ENCODE data around the gene RPS6KL1. TPM values are rescaled to one million over a fixed set of nuclear protein-coding genes. Genes with fewer than 3 reads are reported as not detected.
"Not testable (repeated sequence)": the region's sequence is repeated elsewhere in the genome, so short reads cannot be mapped to it uniquely, and the experiment has no call there.

RPS6KL1 gene
- polyA plus RNA-seq, 3 donors from 2014 or later = 0.34 to 1.3 TPM; not detected in 1

DNA sequence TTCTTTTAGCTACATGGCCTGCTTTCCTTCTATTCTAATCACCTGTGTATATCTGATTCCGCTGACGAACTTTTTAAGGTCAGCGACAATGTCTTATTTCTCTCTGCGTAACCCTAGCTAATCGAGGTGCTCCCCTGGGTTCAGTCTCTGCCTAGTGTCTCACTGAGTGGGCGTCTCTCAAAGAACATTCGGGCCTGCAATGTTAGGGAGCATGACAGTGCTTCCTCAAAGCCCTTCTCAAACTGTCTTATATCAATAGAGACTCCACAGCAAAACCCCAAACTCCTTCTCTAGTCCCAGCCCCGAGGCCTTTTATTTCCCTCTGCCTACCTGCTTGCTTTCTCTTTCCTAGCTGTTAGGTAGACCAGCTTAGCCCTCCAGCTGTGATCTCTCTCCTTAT lies 13.7 kb upstream of the RPS6KL1 start:
- Mint-ChIP-seq H3K4me1 (peaks cover 21 to 29% of the 10 kb centered on the region in 2 donors), H3K27ac (peak overlapping the region in 1 of 6 donors; percentile 1), H3K27me3 (ENCODE audit: low read depth in 3 of 3) (peaks cover 0 to 13% (median 2%) of the 10 kb centered on the region in 3 donors), H3K36me3 (peaks cover 0 to 2% (median 0%) of the 10 kb centered on the region in 3 donors), H3K4me3 (no peak overlapping the region), H3K9me3 (no peaks in the 10 kb centered on the region)
- no peak for DNase-seq

DNA sequence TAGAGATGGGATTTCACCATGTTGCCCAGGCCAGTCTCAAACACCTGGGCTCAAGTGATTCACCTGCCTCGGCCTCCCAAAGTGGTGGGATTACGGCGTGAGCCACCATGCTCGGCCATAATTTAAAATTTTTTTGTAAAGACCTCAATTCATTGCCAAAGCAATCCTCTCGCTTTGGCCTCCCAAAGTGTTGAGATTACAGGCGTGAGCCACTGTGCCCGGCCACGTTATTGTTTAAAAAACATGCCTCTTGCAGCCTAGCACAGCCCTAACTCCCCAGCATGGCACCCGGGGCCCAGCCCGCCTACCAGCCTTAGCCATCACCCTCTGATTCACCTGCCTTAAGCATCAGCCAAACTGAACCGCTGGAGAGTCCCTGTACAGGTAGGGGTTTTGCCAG lies 13.1 kb upstream of the RPS6KL1 start:
- H3K9me3 Mint-ChIP-seq = no peaks in the 10 kb centered on the region
- H3K4me1 Mint-ChIP-seq = peaks cover 15 to 23% of the 10 kb centered on the region in 2 donors
- H3K36me3 Mint-ChIP-seq = peaks cover 0 to 2% (median 0%) of the 10 kb centered on the region in 3 donors
- peaks cover 0 to 13% (median 2%) of the 10 kb centered on the region in 3 donors for H3K27me3 Mint-ChIP-seq (ENCODE audit: low read depth in 3 of 3)
- H3K27ac Mint-ChIP-seq = no peak overlapping the region
- H3K4me3 Mint-ChIP-seq = no peak overlapping the region
- DNase-seq = no peak

- no peak overlapping the region for H3K27ac Mint-ChIP-seq
- H3K27me3 Mint-ChIP-seq (ENCODE audit: low read depth in 3 of 3) = peaks cover 0 to 11% (median 2%) of the 10 kb centered on the region in 3 donors
- no peak overlapping the region for H3K4me3 Mint-ChIP-seq
- H3K4me1 Mint-ChIP-seq = peaks cover 8 to 15% of the 10 kb centered on the region in 2 donors
- H3K9me3 Mint-ChIP-seq = no peaks in the 10 kb centered on the region
- peaks cover 0 to 2% (median 0%) of the 10 kb centered on the region in 3 donors for H3K36me3 Mint-ChIP-seq
- no peak for DNase-seq
Observed at GRCh38 chr14:74935360-74935680, 12.3 kb upstream of the RPS6KL1 start.

DNA sequence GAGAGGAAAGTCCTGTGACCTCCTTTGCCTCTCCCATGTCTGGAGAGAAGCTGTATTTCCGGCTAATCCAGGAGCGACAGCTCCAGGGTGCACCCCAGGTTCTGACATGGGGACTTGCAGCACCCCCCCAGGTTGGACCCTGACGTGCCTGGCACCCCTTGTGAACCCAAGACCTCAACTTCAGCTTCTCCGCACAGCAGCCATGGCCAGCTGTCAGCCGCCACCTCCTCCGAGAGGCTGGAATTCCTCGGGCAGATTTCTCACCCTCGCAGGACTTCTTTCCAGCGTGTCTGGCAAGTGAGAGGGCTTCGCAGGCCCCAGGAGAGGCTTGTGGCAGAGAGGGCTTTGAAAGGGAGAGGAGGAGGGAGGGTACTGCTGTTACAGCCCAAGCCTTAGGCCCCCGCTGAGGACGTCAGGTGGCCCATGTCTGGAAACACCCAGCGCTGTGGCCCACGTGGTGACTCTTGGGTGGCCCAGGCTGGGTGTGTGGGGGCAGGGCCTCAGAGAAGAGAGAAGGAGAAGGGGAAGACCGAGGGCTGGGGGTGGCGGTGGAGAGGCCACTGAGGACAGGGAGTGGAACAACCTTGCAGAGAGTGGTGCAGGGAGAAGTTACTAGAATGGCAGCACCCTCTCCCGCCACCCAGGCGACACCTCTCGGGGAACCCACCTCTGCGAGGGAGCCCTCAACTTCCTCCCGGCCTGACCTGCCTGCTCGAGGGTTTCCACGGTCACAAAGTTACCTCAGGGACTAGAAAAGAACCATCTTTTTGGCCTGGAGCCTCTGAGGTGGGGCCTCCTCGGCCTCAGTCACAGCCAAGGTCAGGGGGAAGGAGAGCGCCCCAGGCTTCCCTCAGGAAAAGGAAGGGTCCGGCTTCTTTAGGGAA lies 11.7 kb upstream of the RPS6KL1 start:
- H3K9me3 Mint-ChIP-seq = no peaks in the 10 kb centered on the region
- H3K36me3 Mint-ChIP-seq = peaks cover 0 to 2% (median 0%) of the 10 kb centered on the region in 3 donors
- no peak overlapping the region for H3K27ac Mint-ChIP-seq
- H3K4me3 Mint-ChIP-seq = no peak overlapping the region
- DNase-seq = no peak
- H3K27me3 Mint-ChIP-seq (ENCODE audit: low read depth in 3 of 3) = peaks cover 0 to 10% (median 2%) of the 10 kb centered on the region in 3 donors
- peaks cover 3 to 9% of the 10 kb centered on the region in 2 donors for H3K4me1 Mint-ChIP-seq

- H3K36me3 Mint-ChIP-seq = peaks cover 0 to 2% (median 0%) of the 10 kb centered on the region in 3 donors
- H3K4me1 Mint-ChIP-seq = peaks cover 3 to 8% of the 10 kb centered on the region in 2 donors
- H3K4me3 Mint-ChIP-seq = no peak overlapping the region
- no peaks in the 10 kb centered on the region for H3K9me3 Mint-ChIP-seq
- H3K27ac Mint-ChIP-seq = no peak overlapping the region
- peaks cover 0 to 10% (median 2%) of the 10 kb centered on the region in 3 donors for H3K27me3 Mint-ChIP-seq (ENCODE audit: low read depth in 3 of 3)
- no peak for DNase-seq
Observed at GRCh38 chr14:74934041-74934440, 11.0 kb upstream of the RPS6KL1 start.

DNA sequence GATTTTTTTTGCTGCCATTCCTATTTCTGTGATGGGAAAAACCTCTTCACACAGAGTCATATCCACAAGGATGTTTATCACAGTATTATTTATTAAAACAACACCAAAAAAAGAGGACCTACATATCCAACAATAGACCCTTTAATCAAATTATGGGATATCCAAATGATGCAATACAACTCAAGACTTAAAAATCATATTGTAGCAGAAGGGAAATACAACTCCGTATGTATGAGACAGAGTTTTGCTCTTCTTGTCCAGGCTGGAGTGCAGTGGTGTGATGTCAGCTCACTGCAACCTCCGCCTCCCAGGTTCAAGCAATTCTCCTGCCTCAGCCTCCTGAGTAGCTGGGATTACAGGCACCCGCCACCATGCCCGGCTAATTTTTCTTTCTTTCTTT lies 9.9 kb upstream of the RPS6KL1 start:
- H3K27ac Mint-ChIP-seq; H3K27me3 Mint-ChIP-seq (ENCODE audit: low read depth in 3 of 3); H3K9me3 Mint-ChIP-seq; H3K4me1 Mint-ChIP-seq; H3K36me3 Mint-ChIP-seq; DNase-seq; H3K4me3 Mint-ChIP-seq: not testable (repeated sequence)

DNA sequence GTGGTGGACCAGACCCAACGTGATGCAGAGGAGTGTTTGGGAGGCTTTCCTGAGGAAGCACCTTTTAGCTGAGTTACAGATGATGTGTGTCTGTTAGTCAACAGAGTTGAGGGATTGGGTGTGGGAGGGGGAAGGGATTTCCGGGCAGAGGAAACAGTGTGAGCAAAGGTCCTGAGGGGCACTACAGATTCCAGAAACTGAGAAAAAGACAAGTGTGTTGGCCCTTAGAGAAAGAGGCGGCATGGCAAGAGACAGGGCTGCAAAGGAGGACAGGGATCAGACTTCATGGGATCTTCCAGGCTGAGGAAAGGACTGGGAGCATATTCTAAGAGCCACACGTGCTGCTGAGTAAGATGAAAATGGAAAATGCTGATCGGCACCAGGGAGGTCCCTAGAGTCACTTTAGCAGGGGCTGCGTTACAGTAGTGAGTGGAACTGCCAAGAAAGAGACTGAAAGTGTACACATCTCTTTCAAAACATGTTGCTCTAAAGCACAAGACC lies 9.4 kb upstream of the RPS6KL1 start:
- DNase-seq = no peak
- H3K9me3 Mint-ChIP-seq = no peaks in the 10 kb centered on the region
- peak overlapping the region in 2 of 6 donors; percentile 35 to 73 for H3K27ac Mint-ChIP-seq
- H3K4me3 Mint-ChIP-seq = no peak overlapping the region
- peaks cover 0 to 3% of the 10 kb centered on the region in 2 donors for H3K4me1 Mint-ChIP-seq
- peaks cover 0 to 2% (median 0%) of the 10 kb centered on the region in 3 donors for H3K36me3 Mint-ChIP-seq
- H3K27me3 Mint-ChIP-seq (ENCODE audit: low read depth in 3 of 3) = peaks cover 0 to 8% (median 3%) of the 10 kb centered on the region in 3 donors

- not testable (repeated sequence) for H3K36me3 Mint-ChIP-seq; DNase-seq; H3K4me1 Mint-ChIP-seq; H3K4me3 Mint-ChIP-seq; H3K27me3 Mint-ChIP-seq (ENCODE audit: low read depth in 3 of 3); H3K9me3 Mint-ChIP-seq
- peak overlapping the region in 1 of 6 donors; percentile 53 for H3K27ac Mint-ChIP-seq
Observed at GRCh38 chr14:74931744-74932143, 8.7 kb upstream of the RPS6KL1 start.

DNA sequence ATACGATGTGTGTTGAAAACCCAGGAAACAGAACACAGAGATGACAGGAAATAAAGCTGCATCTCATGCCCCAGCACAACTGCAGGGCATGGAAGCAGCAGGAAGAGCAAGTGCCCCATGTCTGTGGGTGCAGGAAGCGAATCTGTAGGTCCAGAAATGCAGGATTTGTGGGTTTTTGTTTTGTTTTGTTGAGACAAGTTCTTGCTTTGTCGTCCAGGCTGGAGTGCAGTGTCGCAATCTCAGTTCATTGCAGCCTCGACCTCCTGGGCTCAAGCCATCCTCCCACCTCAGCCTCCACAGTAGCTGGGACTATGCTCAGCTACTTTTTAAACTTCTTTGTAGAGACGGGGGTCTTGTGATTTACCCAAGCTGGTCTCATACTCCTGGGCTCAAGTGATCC lies 6.2 kb upstream of the RPS6KL1 start:
- H3K9me3 Mint-ChIP-seq = no peaks in the 10 kb centered on the region
- H3K36me3 Mint-ChIP-seq = peaks cover 0 to 2% (median 0%) of the 10 kb centered on the region in 3 donors
- H3K4me1 Mint-ChIP-seq = peaks cover 0 to 3% of the 10 kb centered on the region in 2 donors
- no peak overlapping the region for H3K27ac Mint-ChIP-seq
- DNase-seq = no peak
- peaks cover 4 to 14% (median 6%) of the 10 kb centered on the region in 3 donors for H3K27me3 Mint-ChIP-seq (ENCODE audit: low read depth in 3 of 3)
- no peak overlapping the region for H3K4me3 Mint-ChIP-seq

GRCh38 chr14:74927225-74927624 lies 4.2 kb upstream of the RPS6KL1 start:
- peaks cover 0 to 5% of the 10 kb centered on the region in 2 donors for H3K4me1 Mint-ChIP-seq
- H3K27ac Mint-ChIP-seq = no peak overlapping the region
- H3K9me3 Mint-ChIP-seq = no peaks in the 10 kb centered on the region
- H3K36me3 Mint-ChIP-seq = no peaks in the 10 kb centered on the region
- DNase-seq = no peak
- no peak overlapping the region for H3K4me3 Mint-ChIP-seq
- peaks cover 4 to 12% (median 11%) of the 10 kb centered on the region in 3 donors for H3K27me3 Mint-ChIP-seq (ENCODE audit: low read depth in 3 of 3)

- H3K9me3 Mint-ChIP-seq = peaks cover 0 to 3% (median 0%) of the 10 kb centered on the region in 6 donors
- no peak overlapping the region for H3K27ac Mint-ChIP-seq
- DNase-seq = no peak
- peaks cover 0 to 5% of the 10 kb centered on the region in 2 donors for H3K4me1 Mint-ChIP-seq
- H3K36me3 Mint-ChIP-seq = no peaks in the 10 kb centered on the region
- H3K27me3 Mint-ChIP-seq (ENCODE audit: low read depth in 3 of 3) = peaks cover 4 to 12% (median 11%) of the 10 kb centered on the region in 3 donors
- peak overlapping the region in 2 of 5 donors; percentile 26 to 64 for H3K4me3 Mint-ChIP-seq
Observed at GRCh38 chr14:74924061-74924460, 1.0 kb upstream of the RPS6KL1 start.

DNA sequence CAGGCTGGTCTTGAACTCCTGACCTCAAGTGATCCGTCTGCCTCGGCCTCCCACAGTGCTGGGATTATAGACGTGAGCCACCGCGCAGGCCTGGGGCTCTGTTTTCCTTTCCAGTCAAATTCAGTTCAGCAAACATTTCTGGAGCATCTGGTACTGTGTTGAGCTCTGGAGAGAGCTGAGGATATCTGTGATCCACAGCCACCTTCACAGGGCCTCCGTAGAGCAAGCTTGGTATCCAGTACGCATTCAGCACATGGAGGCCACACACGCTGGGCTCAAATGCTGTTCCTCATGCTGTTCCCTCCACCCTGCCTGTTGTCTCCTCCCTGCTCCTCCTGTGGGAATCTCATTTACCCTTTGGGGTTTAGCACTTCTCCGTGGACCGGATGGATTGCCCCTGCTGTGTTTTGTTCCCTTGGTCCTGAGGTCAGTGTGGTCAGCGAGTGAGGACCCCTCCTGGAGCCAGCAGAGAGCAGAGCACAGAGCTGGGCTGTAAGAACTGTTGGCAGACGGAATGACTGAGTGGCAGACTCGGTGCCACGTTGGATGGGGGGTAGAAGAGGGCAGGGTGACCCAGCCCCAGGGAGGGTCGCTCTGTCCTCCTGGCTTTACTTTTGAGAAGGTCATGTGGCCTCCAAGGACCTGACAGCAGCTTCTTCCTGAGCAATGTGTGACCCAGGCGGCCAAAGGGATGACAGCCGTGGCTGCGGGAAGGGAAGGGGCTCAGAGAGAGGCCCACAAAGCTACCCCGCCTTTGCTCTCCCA lies 891 bp downstream of the RPS6KL1 start:
- no peak overlapping the region for H3K27ac Mint-ChIP-seq
- peaks cover 0 to 3% (median 0%) of the 10 kb centered on the region in 6 donors for H3K9me3 Mint-ChIP-seq
- peak overlapping the region in 2 of 5 donors; percentile 20 to 57 for H3K4me3 Mint-ChIP-seq
- no peaks in the 10 kb centered on the region for H3K36me3 Mint-ChIP-seq
- no peak for DNase-seq
- H3K4me1 Mint-ChIP-seq = peaks cover 0 to 5% of the 10 kb centered on the region in 2 donors
- peaks cover 2 to 12% (median 11%) of the 10 kb centered on the region in 3 donors for H3K27me3 Mint-ChIP-seq (ENCODE audit: low read depth in 3 of 3)

DNA sequence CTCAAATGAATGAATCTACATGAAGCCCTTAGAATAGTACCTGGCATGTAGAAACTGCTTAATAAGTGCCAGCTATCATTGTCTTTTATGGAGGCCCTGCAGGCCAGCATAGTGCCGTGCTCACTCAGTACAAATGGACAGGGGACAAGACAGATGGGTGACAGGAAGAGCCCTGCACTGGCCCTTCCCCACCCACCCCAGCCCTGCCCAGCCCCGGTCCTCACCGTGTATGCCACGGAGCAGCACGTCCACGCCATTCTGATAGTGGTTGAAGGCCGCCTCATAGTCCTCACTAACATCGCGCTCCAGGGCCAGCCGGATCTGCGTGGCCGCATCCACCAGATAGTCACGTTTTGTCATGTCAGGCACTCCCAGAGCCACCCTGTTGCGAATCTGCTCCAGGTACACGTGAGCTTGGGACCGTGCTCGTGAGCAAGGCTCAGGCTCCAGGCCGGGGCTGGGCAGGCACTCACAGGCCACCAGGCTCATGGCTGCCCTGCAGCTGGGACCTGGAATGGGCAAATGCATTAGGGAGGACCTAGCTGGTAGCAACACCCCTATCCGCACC lies 1.9 kb downstream of the RPS6KL1 start:
- Mint-ChIP-seq H3K27ac (peak overlapping the region in 1 of 6 donors; percentile 28), H3K36me3 (no peaks in the 10 kb centered on the region), H3K27me3 (ENCODE audit: low read depth in 3 of 3) (peaks cover 2 to 8% (median 7%) of the 10 kb centered on the region in 3 donors), H3K4me1 (peaks cover 0 to 5% of the 10 kb centered on the region in 2 donors), H3K9me3 (peaks cover 0 to 3% (median 0%) of the 10 kb centered on the region in 6 donors), H3K4me3 (no peak overlapping the region)
- DNase-seq = no peak
